ENCODE measurements around the gene GAGE12E. TPM values are rescaled to one million over a fixed set of nuclear protein-coding genes. Genes with fewer than 3 reads are reported as not detected.

GAGE12E gene
- total RNA-seq = not detected in 2 replicates

GRCh38 chrX:49550989-49551388 is at the start of gene GAGE12E:
GAGE12E (plus strand) TSS chrX:49551289; CDS start chrX:49552444, 1,155 bp downstream.

GRCh38 chrX:49531877-49532276 is 19.2 kb upstream of the GAGE12E start, which contains the start of gene GAGE12C:
GAGE12C (plus strand) TSS chrX:49532177; CDS start chrX:49533332, 1,155 bp downstream.

GRCh38 chrX:49541433-49541832 is 9.7 kb upstream of the GAGE12E start, which contains the start of gene GAGE12D:
GAGE12D (plus strand) TSS chrX:49541733; CDS start chrX:49542888, 1,155 bp downstream.

GRCh38 chrX:49560542-49560941 is 9.5 kb downstream of the GAGE12E start, which contains the start of gene GAGE12F:
GAGE12F (plus strand) TSS chrX:49560842; CDS start chrX:49561997, 1,155 bp downstream.

GRCh38 chrX:49570100-49570499 is 19.0 kb downstream of the GAGE12E start, which contains the start of gene GAGE12G:
GAGE12G (plus strand) TSS chrX:49570400; CDS start chrX:49571555, 1,155 bp downstream.

GRCh38 chrX:49579649-49580048 is 28.6 kb downstream of the GAGE12E start, which contains the start of gene GAGE12H:
GAGE12H (plus strand) TSS chrX:49579949; CDS start chrX:49581104, 1,155 bp downstream.

GRCh38 chrX:49589196-49589595 is 38.1 kb downstream of the GAGE12E start, which contains the start of gene GAGE2A:
GAGE2A (plus strand) TSS chrX:49589496; CDS start chrX:49590651, 1,155 bp downstream.

GRCh38 chrX:49598720-49599119 is 47.6 kb downstream of the GAGE12E start, which contains the start of gene GAGE1:
GAGE1 (plus strand) TSS chrX:49599020; CDS start chrX:49600175, 1,155 bp downstream.

Small RNA genes lying within 50 kb of the gene (small RNA-seq; reads per million reads assigned to genes)
- gene GAGE12B = not detected

Other genes starting within 250 kb of the GAGE12E start
- gene GAGE10, start 247.6 kb upstream of the GAGE12E start, total RNA-seq = not detected in 2 replicates
- gene GAGE12J, start 229.3 kb upstream of the GAGE12E start, total RNA-seq = not detected in 2 replicates
- gene GAGE13, start 219.7 kb upstream of the GAGE12E start, total RNA-seq = not detected in 2 replicates
- not detected in 2 replicates for gene GAGE12C, start 19.1 kb upstream of the GAGE12E start, total RNA-seq
- gene GAGE12D, start 9.6 kb upstream of the GAGE12E start, total RNA-seq = not detected in 2 replicates
- gene GAGE12F, start 9.6 kb downstream of the GAGE12E start, total RNA-seq = not detected in 2 replicates
- gene GAGE12G, start 19.1 kb downstream of the GAGE12E start, total RNA-seq = not detected in 2 replicates
- not detected in 2 replicates for gene GAGE12H, start 28.7 kb downstream of the GAGE12E start, total RNA-seq
- gene GAGE2A, start 38.2 kb downstream of the GAGE12E start, total RNA-seq = not detected in 2 replicates
- not detected in 2 replicates for gene GAGE1, start 47.7 kb downstream of the GAGE12E start, total RNA-seq
- gene PAGE1, start 144.7 kb downstream of the GAGE12E start, total RNA-seq = not detected in 2 replicates